ENCODE results near the gene RAB39A.
"Not testable (repeated sequence)": the region's sequence is repeated elsewhere in the genome, so short reads cannot be mapped to it uniquely, and the experiment has no call there.

Gene RAB39A

GRCh38 chr11:107928046-107928766 lies at the start of gene RAB39A:
RAB39A (plus strand) TSS chr11:107928448; CDS start chr11:107928569, 121 bp downstream.
- peak; percentile 79 for DNase-seq

- not testable (repeated sequence) for DNase-seq
Measured at GRCh38 chr11:107881471-107881870, 46.8 kb upstream of the RAB39A start.

GRCh38 chr11:107882095-107882820 lies 46.0 kb upstream of the RAB39A start:
- no peak for DNase-seq

- DNase-seq = no peak
Measured at GRCh38 chr11:107898270-107898669, 30.0 kb upstream of the RAB39A start.

GRCh38 chr11:107908211-107908610 lies 20.0 kb upstream of the RAB39A start:
- DNase-seq = no peak

GRCh38 chr11:107912415-107912814 lies 15.8 kb upstream of the RAB39A start:
- not testable (repeated sequence) for DNase-seq

- no peak for DNase-seq
Measured at GRCh38 chr11:107915229-107915628, 13.0 kb upstream of the RAB39A start.

- DNase-seq = peak; percentile 63
Measured at GRCh38 chr11:107916671-107917241, 11.5 kb upstream of the RAB39A start.

- DNase-seq = no peak
Measured at GRCh38 chr11:107921997-107922396, 6.3 kb upstream of the RAB39A start.

GRCh38 chr11:107923519-107923918 lies 4.7 kb upstream of the RAB39A start:
- not testable (repeated sequence) for DNase-seq

GRCh38 chr11:107924306-107924705 lies 3.9 kb upstream of the RAB39A start:
- DNase-seq = no peak

- no peak for DNase-seq
Measured at GRCh38 chr11:107927559-107927958, 689 bp upstream of the RAB39A start.

- peak; percentile 23 for DNase-seq
Measured at GRCh38 chr11:107928767-107929507, 689 bp downstream of the RAB39A start.

GRCh38 chr11:107929611-107930200 lies 1.5 kb downstream of the RAB39A start:
- DNase-seq = no peak

- no peak for DNase-seq
Measured at GRCh38 chr11:107931206-107931605, 3.0 kb downstream of the RAB39A start.

- no peak for DNase-seq
Measured at GRCh38 chr11:107947904-107948303, 19.7 kb downstream of the RAB39A start.

- DNase-seq = not testable (repeated sequence)
Measured at GRCh38 chr11:107948328-107948727, 20.1 kb downstream of the RAB39A start.

GRCh38 chr11:107951155-107951554 lies 22.9 kb downstream of the RAB39A start:
- DNase-seq = no peak

GRCh38 chr11:107953446-107953845 lies 25.2 kb downstream of the RAB39A start:
- DNase-seq = no peak

- no peak for DNase-seq
Measured at GRCh38 chr11:107956543-107956942, 28.3 kb downstream of the RAB39A start.

GRCh38 chr11:107957109-107957588 lies 28.9 kb downstream of the RAB39A start:
- DNase-seq = no peak

- no peak for DNase-seq
Measured at GRCh38 chr11:107961480-107961879, 33.2 kb downstream of the RAB39A start.

GRCh38 chr11:107962181-107962580 lies 33.9 kb downstream of the RAB39A start:
- no peak for DNase-seq

Data from stimulated activated CD8-positive, alpha-beta memory T cell treated with anti-CD3 and anti-CD28 coated beads, Interleukin-4, amount 100 ng/mL, for 48 hours (primary cell).